ENCODE data around the gene COLEC12. TPM values are rescaled to one million over a fixed set of nuclear protein-coding genes. Genes with fewer than 3 reads are reported as not detected.
A peak's percentile ranks its signal among the peaks of the same experiment; 100 is the strongest.

The COLEC12 gene
- total and polyA plus RNA-seq, 5 experiments from 2014 or later: 0.13 TPM; not detected in 4

DNA sequence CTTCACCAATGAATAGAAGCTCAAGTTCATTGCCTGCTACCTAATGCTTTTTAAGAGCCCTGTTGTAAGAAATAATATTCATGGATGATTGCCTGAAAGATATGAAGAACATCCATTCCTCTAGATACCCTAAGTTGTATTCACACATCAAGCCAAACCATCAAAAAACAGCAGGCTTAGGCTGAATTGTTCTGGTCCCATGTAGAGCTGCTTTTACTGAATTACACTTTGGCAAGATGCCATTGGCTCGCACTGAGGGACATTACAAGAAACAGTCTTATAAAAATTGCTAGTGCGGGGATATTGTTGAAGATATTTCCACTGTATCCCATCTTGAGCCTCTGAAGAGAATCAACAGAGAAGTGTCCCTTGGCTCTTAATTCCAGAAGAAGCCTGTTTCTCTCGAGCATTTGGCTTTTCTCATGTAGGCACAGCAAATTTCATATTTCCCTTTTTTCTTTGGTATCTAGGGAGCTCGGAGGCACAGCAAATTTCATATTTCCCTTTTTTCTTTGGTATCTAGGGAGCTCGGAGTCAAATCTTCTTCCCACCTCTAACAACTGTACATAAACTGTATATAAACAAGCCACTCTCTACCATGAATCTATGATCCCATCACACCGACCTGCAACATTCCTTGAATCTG, 107.5 kb downstream of the COLEC12 start:
- ATAC-seq: no peak
- Mint-ChIP-seq H3K36me3 (no peaks in the 10 kb centered on the region), H3K27me3 (peaks cover 0 to 10% (median 5%) of the 10 kb centered on the region in 5 donors), H3K4me1 (no peaks in the 10 kb centered on the region), H3K27ac (no peak overlapping the region), H3K4me3 (no peak overlapping the region), H3K9me3 (no peaks in the 10 kb centered on the region)
- DNase-seq: no peak
- POLR2A ChIA-PET: no interaction called here

- no peak for ATAC-seq
- no peak overlapping the region for H3K27ac Mint-ChIP-seq
- H3K4me1 Mint-ChIP-seq: no peaks in the 10 kb centered on the region
- peaks cover 0 to 10% (median 7%) of the 10 kb centered on the region in 5 donors for H3K27me3 Mint-ChIP-seq
- H3K9me3 Mint-ChIP-seq: no peaks in the 10 kb centered on the region
- POLR2A ChIA-PET: no interaction called here
- H3K36me3 Mint-ChIP-seq: no peaks in the 10 kb centered on the region
- H3K4me3 Mint-ChIP-seq: no peak overlapping the region
- DNase-seq: no peak
These were observed 109.6 kb downstream of the COLEC12 start for GRCh38 chr18:390741-391478.

- Mint-ChIP-seq H3K27me3 (peaks cover 0 to 14% (median 12%) of the 10 kb centered on the region in 5 donors), H3K4me1 (no peaks in the 10 kb centered on the region), H3K27ac (no peak overlapping the region), H3K36me3 (no peaks in the 10 kb centered on the region), H3K9me3 (no peaks in the 10 kb centered on the region), H3K4me3 (no peak overlapping the region)
- no peak for DNase-seq
- POLR2A ChIA-PET: no interaction called here
- no peak for ATAC-seq
These were observed 110.7 kb downstream of the COLEC12 start for GRCh38 chr18:389658-390357.

DNA sequence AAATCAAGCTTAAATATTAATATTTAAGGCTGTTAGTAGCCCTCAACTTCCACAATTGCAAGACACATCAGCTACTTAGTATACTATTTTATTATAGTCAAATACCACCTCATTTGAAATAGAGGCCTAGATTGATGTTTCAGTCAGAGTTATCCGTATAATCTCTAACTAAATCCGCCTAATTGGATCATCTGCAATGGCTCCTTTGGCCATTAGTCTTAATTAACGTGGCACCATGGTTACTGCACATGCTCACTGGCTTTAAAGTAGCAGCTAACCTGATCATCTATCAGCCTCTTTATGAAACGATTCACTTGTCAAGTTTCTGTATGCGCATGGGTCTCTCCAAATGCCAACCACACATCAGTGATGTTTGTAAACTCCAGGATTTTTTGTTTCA, 112.3 kb downstream of the COLEC12 start:
- no peak for ATAC-seq
- H3K36me3 Mint-ChIP-seq: peaks cover 0 to 5% (median 0%) of the 10 kb centered on the region in 3 donors
- no peak overlapping the region for H3K27ac Mint-ChIP-seq
- peaks cover 0 to 17% (median 14%) of the 10 kb centered on the region in 5 donors for H3K27me3 Mint-ChIP-seq
- peaks cover 0 to 9% (median 4%) of the 10 kb centered on the region in 9 donors for H3K9me3 Mint-ChIP-seq
- no peak overlapping the region for H3K4me3 Mint-ChIP-seq
- no peak for DNase-seq
- POLR2A ChIA-PET: no interaction called here
- H3K4me1 Mint-ChIP-seq: no peaks in the 10 kb centered on the region

- ATAC-seq (no peak), DNase-seq (no peak)
- H3K4me3 Mint-ChIP-seq: no peak overlapping the region
- no peaks in the 10 kb centered on the region for H3K4me1 Mint-ChIP-seq
- H3K9me3 Mint-ChIP-seq: peaks cover 0 to 13% (median 4%) of the 10 kb centered on the region in 9 donors
- H3K27ac Mint-ChIP-seq: no peak overlapping the region
- peaks cover 0 to 6% (median 0%) of the 10 kb centered on the region in 3 donors for H3K36me3 Mint-ChIP-seq
- POLR2A ChIA-PET: no interaction called here
- H3K27me3 Mint-ChIP-seq: peaks cover 0 to 17% (median 14%) of the 10 kb centered on the region in 5 donors
These were observed 113.5 kb downstream of the COLEC12 start for GRCh38 chr18:386994-387393.

DNA sequence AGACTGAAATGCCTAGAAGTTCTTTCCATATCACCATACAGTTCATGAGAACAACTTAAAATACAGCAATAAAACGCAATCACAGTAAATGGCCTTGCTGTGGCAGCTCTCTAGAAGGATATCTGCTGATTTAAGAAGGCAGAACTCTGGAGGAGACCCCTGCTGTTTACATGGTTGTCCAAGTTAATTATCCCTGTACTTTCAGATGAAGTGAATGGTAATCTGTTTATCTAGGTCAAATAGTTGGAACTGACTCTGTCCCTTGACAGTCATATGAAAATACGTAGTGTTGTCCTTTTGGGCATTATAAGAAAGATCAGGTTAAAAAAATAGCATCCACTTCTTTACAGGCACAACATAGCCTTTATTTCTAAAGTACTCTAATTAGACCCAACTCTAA, 115.6 kb downstream of the COLEC12 start:
- H3K4me3 Mint-ChIP-seq: no peak overlapping the region
- ATAC-seq: no peak
- H3K27ac Mint-ChIP-seq: no peak overlapping the region
- H3K36me3 Mint-ChIP-seq: peaks cover 0 to 6% (median 0%) of the 10 kb centered on the region in 3 donors
- no peak for DNase-seq
- H3K4me1 Mint-ChIP-seq: peaks cover 0 to 3% (median 0%) of the 10 kb centered on the region in 4 donors
- POLR2A ChIA-PET: no interaction called here
- H3K27me3 Mint-ChIP-seq: peaks cover 7 to 24% (median 13%) of the 10 kb centered on the region in 5 donors
- H3K9me3 Mint-ChIP-seq: peaks cover 0 to 13% (median 4%) of the 10 kb centered on the region in 9 donors

GRCh38 chr18:383135-383534, 117.4 kb downstream of the COLEC12 start:
- DNase-seq (no peak), ATAC-seq (no peak)
- peaks cover 8 to 25% (median 24%) of the 10 kb centered on the region in 5 donors for H3K27me3 Mint-ChIP-seq
- H3K36me3 Mint-ChIP-seq: peaks cover 0 to 6% (median 0%) of the 10 kb centered on the region in 3 donors
- no peak overlapping the region for H3K4me3 Mint-ChIP-seq
- H3K9me3 Mint-ChIP-seq: peaks cover 0 to 13% (median 4%) of the 10 kb centered on the region in 9 donors
- peaks cover 0 to 6% (median 4%) of the 10 kb centered on the region in 4 donors for H3K4me1 Mint-ChIP-seq
- no peak overlapping the region for H3K27ac Mint-ChIP-seq
- POLR2A ChIA-PET: no interaction called here

- ATAC-seq (no peak), DNase-seq (no peak)
- peaks cover 0 to 6% (median 4%) of the 10 kb centered on the region in 4 donors for H3K4me1 Mint-ChIP-seq
- peaks cover 10 to 28% (median 25%) of the 10 kb centered on the region in 5 donors for H3K27me3 Mint-ChIP-seq
- H3K4me3 Mint-ChIP-seq: no peak overlapping the region
- peaks cover 0 to 6% (median 0%) of the 10 kb centered on the region in 3 donors for H3K36me3 Mint-ChIP-seq
- POLR2A ChIA-PET: no interaction called here
- H3K9me3 Mint-ChIP-seq: peaks cover 0 to 13% (median 4%) of the 10 kb centered on the region in 9 donors
- no peak overlapping the region for H3K27ac Mint-ChIP-seq
These were observed 118.0 kb downstream of the COLEC12 start for GRCh38 chr18:382423-382984.

- no peak for ATAC-seq
- no peak overlapping the region for H3K27ac Mint-ChIP-seq
- POLR2A ChIA-PET: no interaction called here
- H3K27me3 Mint-ChIP-seq: peaks cover 6 to 28% (median 17%) of the 10 kb centered on the region in 5 donors
- H3K36me3 Mint-ChIP-seq: peaks cover 0 to 6% (median 0%) of the 10 kb centered on the region in 3 donors
- peaks cover 0 to 6% (median 4%) of the 10 kb centered on the region in 4 donors for H3K4me1 Mint-ChIP-seq
- no peak for DNase-seq
- peaks cover 0 to 13% (median 4%) of the 10 kb centered on the region in 9 donors for H3K9me3 Mint-ChIP-seq
- no peak overlapping the region for H3K4me3 Mint-ChIP-seq
These were observed 120.7 kb downstream of the COLEC12 start for GRCh38 chr18:379681-380330.

GRCh38 chr18:378079-378478, 122.4 kb downstream of the COLEC12 start:
- Mint-ChIP-seq H3K27ac (no peak overlapping the region), H3K4me3 (no peak overlapping the region), H3K4me1 (peaks cover 0 to 8% (median 4%) of the 10 kb centered on the region in 4 donors), H3K9me3 (peaks cover 0 to 2% (median 0%) of the 10 kb centered on the region in 9 donors), H3K27me3 (peaks cover 3 to 28% (median 14%) of the 10 kb centered on the region in 5 donors), H3K36me3 (no peaks in the 10 kb centered on the region)
- ATAC-seq (no peak), DNase-seq (no peak)
- POLR2A ChIA-PET: no interaction called here

- Mint-ChIP-seq H3K36me3 (no peaks in the 10 kb centered on the region), H3K9me3 (no peaks in the 10 kb centered on the region), H3K27ac (peak overlapping the region in 1 of 10 donors; percentile 20), H3K27me3 (peaks cover 3 to 28% (median 13%) of the 10 kb centered on the region in 5 donors), H3K4me1 (peaks cover 0 to 9% (median 4%) of the 10 kb centered on the region in 4 donors), H3K4me3 (no peak overlapping the region)
- ATAC-seq: no peak
- DNase-seq: no peak
- POLR2A ChIA-PET: no interaction called here
These were observed 123.4 kb downstream of the COLEC12 start for GRCh38 chr18:377088-377487.

DNA sequence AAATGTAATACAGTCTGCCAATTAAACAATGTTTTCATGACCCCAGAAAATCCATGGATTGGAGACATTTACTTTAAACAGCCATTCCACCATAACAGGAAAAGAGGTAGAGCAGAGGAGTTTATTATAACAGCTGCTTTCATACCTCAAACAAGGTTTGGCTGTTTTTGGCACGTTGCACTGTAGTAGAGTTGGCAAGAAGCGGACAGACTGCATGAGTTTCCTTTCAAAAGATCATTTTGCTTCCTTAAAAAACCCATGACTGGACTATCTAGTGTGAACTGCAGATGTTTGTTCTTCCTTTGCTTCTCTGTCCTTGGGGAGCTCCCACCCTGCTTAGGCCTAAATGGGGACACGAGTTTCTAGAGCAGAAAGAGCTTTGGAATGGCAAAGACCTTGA, 124.2 kb downstream of the COLEC12 start:
- Mint-ChIP-seq H3K36me3 (no peaks in the 10 kb centered on the region), H3K27me3 (peaks cover 3 to 28% (median 13%) of the 10 kb centered on the region in 5 donors), H3K9me3 (no peaks in the 10 kb centered on the region), H3K4me1 (peaks cover 0 to 15% (median 4%) of the 10 kb centered on the region in 4 donors), H3K27ac (no peak overlapping the region), H3K4me3 (no peak overlapping the region)
- DNase-seq (no peak), ATAC-seq (no peak)
- POLR2A ChIA-PET: interaction anchor here (0.6 kb wide), 1 partner anchor 202 kb away, joined by 4 read pairs; no protein-coding TSS in a partner anchor
